GM19372 (cell line): ENCODE results near the gene GSTA3.
"Not testable (repeated sequence)": the region's sequence is repeated elsewhere in the genome, so short reads cannot be mapped to it uniquely, and the experiment has no call there.

Experiments used
- ATAC-seq: cut with Tn5 transposase; IDR thresholded peaks from one replicate; pipeline ENCODE4 v1.9.1; 2021; ENCODE audit warnings: mild to moderate bottlenecking, low read depth, moderate library complexity; ENCODE audit not compliant: unreplicated experiment

Gene GSTA3

DNA sequence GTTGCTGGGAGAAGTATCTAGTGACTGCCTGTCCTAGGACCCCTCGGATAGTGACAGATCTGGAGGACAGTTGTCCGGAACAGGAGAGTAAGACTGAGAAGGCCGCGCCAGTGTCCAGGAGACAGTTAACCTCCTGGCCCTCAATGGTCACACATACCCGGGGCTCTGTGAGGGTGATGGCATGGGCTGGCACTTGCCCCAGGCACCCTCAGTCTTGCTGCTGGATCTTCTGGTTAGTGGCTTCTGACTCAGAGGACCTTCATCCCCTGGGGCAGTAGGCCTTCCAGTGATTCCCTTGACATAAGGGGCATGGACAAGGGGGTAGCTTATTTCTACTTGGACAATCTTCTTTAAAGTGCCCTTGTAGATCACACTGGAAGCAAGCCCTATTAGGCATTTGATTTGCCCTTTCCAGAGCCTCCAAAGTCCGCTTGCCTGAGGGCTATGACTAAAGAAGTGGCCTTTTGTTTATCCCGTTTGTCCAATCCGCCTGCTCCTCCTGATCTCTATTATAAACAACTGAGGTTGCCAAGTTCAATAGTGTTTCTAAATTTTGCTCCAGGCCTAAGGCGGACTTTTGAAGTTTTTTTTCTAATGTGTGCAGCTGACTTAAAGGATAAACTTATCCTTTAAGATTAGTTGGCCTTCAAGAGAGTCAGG lies 8.7 kb upstream of the GSTA3 start:
- ATAC-seq = not testable (repeated sequence)

DNA sequence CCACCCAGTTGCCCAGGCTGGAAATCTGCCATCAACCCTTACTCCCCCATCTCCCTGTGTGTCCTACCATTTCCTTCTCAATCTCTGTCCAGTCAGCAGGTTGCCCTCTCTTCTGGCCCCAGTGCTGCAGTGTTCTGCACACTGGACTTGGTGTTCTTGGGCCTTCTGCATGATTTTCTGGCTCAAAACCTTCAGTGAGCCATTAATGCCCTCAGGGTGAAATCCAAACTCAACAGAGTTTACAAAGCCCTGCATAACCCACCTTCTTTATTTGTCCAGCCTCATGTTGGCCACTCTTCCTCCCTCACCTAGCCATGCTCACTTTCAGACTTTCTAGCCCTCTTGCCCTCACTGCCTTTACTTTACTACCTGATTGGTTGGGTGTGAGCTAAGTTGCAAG lies 5.0 kb upstream of the GSTA3 start:
- ATAC-seq = no peak

DNA sequence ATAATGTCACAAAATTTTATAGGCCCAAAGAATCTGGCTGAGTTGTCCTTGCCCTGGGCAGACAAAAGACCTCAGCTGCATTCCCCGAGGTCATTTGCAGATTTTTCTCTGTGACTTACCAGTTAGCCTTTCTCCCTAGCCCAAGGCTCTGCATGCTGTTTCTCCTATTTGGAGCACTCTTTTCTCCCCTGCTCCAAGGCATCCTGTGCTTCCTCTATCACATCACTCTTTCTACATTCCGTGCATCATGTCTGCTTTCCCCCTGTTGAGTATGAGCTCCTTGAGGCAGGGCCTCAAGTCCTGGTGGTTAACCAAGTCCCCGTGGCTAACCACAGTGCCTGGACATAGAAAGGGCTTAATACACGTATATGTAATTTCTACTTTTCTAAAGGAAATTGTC lies 593 bp upstream of the GSTA3 start:
- no peak for ATAC-seq

DNA sequence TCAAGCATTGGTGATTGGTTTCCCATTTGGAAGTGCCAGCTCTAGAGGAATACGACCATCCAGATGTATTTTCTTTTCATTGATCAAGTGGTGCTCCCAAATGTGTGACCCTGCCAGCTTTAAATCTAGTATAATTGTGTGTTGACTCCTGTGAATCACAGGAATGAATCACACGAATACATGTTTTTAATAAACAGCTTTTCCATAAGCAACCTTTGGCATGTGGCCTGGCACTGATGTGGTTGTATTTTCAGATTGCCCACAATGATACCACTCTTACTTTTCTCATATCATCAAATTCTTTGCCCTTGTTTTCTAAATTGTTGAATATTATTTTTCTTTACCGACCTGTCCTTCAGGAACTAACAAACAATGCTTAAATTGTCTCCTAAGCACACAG lies 367 bp downstream of the GSTA3 start:
- ATAC-seq = no peak

DNA sequence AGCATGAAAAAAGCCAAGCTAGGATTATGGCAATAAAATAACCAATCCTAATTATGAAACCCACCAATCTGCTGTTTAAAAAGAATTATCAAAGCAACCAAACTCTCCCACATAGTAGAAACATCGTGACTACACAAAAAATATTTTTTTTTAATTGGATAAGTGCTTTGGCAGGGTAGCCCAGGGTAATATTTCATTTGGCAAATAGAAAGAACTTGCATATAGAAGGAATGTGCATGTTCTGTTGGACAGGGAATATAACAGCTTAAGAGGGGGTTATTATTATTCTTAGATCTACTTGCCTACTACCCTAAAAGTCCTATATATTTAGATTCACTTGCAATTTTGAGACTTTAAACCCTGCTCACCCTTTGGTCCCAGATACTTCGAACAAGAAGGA lies 972 bp downstream of the GSTA3 start:
- ATAC-seq = no peak

DNA sequence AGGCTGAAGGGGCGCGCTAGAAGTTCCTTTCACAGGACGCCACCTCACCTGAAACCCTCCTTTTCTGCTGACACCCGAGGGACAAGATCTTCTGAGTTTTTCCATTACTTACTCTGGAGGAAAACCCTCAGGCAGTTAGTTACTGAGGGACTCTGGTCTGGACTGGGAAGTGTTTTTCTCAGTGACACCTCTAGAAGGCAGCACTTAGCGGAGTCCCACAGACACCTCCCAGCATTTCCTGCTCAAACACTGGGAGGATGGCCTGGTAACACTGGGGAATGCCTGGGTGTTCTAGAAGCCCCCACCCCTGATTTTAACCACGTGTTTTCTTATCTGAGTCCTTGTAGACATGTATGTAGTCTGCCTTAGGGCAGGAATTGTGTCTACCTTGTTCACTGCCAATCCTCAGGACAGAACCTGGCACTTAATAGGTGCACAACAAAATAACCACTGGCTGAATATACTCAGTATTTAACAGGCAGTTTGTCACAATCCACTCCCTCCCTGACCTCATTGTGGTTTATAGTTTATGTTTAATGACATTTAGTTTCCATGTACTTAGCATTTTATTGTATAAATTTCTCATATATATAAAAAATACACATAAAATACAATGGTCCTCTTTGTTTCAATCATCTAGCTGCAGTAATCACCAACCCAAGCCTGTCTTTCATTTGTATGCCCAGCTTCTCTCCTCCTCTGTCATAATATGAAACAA lies 4.8 kb downstream of the GSTA3 start:
- ATAC-seq = no peak

DNA sequence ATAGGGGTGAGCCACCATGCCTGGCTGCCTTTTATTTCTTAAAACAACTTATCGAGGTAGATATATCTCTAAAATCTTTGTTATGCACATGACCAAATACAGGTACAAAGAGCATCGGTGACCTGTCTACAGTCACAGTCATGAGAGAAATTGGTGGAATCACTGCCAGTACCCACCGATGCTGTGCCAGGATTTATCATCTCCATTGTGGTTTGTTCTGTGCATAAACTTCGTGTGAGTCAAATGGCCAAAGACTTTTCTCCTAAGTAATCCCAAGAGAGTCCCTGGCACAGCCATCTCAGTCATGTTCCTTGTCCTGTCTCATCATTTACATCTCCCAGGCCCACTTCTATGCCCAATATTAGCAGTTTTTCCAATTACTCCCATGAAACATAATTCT lies 9.0 kb downstream of the GSTA3 start:
- no peak for ATAC-seq

DNA sequence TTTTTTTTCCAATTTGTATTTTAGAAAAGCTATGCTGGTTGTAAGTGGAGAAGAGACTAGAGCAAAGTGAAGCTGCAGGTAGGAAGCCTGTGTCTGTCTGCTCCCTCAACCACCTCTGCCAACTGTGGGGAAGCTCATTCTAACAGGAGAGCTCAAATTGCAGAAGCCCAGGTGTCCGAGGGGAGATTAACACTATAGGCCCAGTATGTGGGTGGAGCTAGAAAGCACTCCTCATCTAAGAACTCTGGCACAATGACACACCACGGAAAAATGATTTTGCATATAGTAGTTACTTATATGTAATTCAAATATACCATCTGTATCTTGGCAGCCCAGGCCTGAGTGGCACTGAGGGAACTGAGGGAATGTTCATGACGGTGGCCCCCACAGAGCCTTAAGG lies 13.7 kb downstream of the GSTA3 start:
- ATAC-seq = not testable (repeated sequence)

DNA sequence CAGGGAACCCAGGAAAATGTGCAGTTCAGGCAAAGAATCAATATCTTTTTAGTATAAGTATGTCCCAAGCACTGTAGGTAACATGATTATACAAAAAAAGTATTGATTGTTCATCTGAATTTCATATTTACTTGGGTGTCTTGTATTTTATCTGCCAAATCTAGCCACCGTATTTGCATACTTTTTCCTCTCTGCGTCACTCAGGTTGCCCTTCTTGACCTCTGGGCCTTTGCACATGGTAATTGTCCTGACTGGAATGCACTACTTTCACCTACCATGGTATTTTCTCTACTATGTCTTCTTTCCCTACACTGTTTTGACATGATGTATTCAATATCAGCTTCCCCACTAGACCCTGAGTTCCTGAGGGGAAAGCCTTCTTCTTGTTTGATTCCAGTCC lies 15.2 kb downstream of the GSTA3 start:
- ATAC-seq = no peak

DNA sequence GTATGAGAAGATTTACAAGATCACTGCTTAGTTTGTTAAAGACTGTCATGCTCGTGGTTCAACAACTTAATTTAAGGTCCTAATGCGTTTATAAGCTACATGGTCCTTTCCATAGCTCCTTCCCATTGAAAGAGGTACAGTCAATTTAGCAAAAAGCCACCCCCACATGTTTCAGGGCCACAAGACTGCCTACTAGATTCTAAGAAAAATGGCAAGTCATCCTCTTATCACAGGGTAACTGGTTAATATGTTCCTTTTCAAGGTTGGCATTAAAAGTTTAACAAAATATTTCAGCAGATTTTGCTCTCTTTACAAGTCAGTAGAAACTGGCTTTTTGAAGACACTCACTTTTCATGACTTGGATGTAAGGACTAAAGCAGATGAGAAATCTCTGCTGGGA lies 15.7 kb downstream of the GSTA3 start:
- ATAC-seq = no peak

DNA sequence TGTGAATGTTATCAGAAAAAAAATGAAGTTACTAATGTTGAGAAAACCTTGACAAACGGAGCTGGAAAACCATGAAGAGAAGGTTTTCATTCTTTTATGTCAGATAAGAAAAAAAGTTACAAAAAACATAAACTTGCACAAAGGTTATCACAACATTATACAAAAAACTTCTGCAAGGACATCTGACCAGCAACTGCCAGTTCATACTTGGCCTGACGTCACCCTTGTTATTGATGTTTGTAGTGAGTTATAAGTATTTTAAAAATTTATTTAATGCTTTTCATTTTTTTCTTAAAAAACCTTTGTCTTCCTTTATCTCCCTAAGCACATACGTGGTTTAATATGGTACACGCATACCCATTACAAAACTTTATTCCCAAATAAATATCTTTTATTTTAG lies 16.3 kb downstream of the GSTA3 start:
- ATAC-seq = no peak

DNA sequence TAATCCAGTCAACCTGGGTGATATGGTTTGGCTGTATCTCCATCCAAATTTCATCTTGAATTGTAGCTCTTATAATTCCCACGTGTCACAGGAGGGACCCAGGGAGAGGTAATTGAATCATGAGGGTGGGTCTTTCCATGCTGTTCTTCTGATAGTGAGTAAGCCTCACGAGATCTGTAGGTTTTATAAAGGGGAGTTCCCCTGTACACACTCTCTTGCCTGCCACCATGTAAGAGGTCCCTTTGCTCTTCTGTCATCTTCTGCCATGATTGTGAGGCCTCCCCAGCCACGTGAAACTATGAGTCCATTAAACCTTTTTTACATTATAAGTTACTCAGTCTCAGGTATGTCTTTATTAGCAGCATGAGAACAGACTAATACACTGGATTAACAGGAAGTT lies 19.5 kb downstream of the GSTA3 start:
- ATAC-seq = no peak

DNA sequence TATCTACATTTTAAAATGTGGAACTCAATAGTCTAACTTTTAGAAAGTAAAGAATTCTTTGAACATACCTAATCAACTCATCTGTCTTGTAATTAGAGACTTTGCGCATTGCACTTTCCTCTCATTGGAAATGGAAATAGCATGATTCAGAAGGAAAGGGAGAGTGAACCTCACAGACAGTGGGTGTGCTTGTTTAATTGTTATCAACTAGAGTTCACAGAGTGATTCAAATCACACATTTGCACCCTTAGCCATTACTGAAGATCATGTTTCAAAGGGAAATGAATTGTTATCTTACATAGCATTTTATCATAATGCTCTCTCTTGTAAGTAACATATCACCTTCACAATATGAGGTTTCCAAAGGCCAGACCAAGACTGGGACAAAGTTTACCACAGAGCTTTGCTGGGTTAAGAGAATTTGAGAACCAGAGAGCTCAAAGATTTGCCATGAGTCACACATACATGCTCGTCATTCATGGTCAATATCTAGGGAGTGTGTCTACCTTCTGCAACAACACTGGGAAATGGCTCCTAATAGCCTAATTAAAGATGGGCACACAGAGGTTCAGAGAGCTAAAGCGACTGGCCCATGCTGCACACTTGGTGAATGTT lies 21.5 kb downstream of the GSTA3 start:
- ATAC-seq = no peak

DNA sequence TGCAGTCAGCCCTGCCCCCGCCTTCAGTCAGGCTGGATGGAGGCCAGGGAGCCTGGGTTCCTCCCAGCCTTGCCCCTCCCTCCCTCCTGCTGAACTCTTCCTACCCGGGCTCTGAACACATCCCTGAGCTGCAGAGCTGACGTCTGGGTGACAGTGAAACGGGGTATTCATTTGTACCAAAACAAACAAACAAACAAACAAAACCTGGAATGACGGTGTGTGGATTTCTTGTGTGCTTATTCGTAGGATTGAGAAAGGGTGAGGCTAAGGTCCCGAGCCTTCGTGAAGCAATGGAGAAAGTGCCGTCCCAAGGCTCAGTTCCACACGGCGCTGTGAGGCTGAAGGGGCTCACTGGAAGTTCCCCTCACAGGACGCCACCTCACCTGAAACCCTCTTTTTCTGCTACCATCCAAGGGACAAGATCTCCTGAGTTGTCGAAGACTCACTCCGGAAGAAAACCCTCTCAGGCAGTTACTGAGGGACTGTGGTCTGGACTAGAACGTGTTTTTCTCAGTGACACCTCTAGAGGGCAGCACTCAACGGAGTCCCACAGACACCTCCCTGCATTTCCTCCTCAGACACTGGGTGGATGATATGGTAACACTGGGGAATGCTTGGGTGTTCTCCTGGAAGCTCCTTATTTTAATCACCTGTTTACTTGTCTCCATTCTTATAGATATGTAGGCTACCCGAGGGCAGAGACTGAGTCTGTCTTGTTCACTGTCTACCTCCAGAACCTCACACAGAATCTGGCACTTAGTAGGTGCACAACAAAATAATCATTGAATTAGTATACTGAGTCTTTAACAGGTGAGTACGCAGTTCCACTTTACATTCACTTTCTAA lies 27.3 kb downstream of the GSTA3 start:
- peak; percentile 100 for ATAC-seq

DNA sequence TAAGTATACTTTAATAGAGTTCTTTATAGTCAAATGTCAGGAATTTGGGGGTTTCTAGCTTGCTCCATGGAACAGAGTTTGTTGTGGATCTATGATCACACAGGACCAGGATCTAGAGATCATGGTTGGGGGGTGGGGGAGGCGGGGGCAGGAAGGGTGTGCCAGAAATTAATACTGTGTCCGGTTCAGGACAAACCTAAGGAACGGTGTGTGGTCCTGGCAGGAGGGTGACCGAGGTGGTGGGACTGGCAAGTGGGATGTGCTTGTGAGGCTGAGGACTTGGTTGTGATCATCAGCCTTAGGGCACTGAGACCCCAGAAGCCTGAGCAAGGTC lies 27.9 kb downstream of the GSTA3 start:
- ATAC-seq = no peak

DNA sequence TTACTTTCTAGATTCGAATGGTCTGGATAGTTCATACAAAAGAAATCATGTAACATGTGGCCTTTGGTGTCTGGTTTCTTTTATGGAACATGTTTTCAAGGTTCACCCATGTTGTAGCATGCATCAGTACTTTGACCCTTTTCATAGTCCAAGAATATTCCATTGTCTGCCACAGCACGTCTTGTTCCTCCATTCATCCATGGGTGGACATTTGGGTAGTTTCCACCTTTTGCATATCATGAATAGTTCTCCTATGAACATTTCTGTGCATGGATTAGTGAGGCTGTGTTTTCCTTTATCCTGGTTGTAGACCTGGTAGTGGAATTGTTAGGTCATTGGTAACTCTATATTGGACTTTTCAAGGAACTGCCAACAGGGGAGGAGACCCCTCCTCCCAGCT lies 31.7 kb downstream of the GSTA3 start:
- ATAC-seq = no peak

DNA sequence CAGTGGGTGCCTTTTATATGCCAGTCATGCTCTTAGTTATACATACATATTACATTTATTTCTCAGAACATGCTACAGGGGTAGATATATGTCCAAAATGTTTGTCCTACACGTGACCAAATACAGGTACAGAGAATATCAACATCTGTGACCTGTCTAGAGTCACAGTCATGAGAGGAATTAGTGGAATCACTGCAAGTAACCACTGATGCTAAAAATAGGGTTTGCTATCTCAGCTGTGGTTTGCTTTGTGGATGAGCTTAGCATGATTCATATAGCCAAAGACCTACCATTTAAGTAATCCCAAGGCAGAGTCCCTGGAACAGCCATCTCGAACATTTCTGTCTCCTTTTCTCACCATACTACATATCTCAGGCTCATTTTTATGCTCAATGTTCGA lies 32.3 kb downstream of the GSTA3 start:
- ATAC-seq = no peak

DNA sequence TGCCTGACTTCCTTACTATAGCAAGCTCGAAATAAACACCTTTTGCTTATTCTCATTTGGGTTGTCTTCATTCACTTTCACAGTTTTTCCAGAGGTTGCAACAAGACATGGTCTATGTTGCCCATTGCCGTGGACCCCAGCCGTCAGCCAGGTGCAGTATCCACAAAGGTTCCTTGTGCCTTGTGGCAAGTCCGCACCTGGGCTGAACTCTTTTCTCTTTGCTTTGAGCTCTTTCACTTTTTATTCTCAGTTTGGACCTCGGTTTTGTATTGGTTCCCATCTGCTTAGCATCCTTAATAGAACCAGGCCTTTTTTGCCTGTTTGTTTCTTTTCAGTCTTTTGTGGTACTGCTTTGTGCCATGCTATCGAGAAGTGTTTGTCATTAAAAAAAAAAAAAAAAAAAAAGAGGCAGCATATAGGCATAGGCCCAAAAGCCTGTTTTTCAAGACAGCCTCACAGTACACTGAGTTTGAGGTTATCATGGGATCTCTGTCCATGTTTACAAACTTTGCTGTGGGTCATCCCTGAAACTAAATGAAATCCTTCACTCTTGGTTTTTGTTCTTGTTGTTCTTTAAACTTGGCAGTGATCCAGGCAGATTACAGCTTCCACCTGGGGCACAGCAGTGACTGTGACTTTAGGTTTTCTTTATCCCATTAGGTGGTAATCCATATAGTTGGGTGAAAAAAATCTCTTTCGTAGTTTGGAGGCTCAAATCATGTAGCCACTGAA lies 33.3 kb downstream of the GSTA3 start:
- no peak for ATAC-seq

DNA sequence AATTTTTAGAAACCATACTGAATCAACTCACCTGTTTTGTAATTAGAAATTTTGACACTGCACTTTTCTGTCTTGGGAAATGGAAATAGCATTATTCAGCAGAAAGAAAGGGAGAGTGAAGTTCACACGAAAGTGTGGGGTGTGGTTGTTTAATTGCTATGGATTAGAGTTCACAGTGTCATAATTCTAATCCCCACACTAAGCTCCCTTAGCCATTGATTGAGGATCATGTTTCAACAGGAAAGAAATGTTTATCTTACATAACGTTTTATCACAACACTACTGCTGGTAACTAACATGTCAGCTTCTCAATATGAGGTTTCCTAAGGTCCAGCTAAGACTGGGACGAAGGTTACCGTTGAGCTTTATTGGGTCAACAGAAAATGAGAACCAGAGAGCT lies 37.5 kb downstream of the GSTA3 start:
- no peak for ATAC-seq

DNA sequence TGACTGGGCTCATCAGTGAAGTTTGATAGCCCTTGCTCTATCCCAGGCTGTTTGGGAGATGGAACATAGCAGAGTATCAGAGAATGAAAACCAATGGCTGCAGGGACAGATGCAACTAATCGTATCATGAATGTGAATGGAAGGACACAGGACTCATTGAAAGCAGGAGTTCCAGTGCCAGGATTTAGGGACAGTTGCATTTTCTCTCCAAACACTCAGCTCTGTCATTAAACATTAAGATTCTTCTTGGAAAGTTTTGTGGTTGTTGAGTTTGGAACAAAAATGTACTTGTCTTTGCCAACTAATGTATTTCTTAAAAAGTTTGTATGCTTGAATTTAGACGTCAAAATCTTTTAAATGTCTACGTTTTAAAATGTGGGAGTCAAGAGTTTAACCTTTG lies 37.9 kb downstream of the GSTA3 start:
- no peak for ATAC-seq
